GM10266 (cell line): ENCODE results near the gene SH3D19.

Experiments
- DNase-seq: peaks from one replicate; pipeline ENCODE4 v3.0.0; 2012; ENCODE audit errors: extremely low spot score
- CTCF ChIP-seq: IDR thresholded peaks from 2 replicates; pipeline ENCODE4 v1.5.1; 2012; ENCODE audit warnings: mild to moderate bottlenecking, low read depth; ENCODE audit not compliant: control insufficient read depth, insufficient read depth; ENCODE audit errors: missing control alignments

The SH3D19 gene

DNA sequence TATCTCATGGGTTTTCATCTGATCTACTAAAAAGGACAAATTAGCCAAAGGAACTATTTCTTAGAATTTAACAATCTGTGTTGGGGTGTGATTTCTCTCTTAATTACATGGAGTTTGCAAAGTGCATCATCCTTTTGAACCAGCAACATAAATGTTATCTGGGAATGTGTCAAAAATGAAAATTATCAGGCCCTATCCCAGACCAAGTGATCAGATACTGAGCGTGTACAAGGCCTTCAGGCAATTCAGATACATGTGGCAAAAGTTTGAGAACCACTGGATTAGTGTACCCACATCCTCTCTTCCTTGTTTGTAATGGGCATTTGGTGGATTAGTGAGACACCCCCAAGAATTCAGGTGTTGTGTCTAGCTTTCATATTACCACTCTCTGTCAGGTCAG is 3.8 kb downstream of the SH3D19 start:
- DNase-seq: no peak
- no peak for TF ChIP-seq CTCF

DNA sequence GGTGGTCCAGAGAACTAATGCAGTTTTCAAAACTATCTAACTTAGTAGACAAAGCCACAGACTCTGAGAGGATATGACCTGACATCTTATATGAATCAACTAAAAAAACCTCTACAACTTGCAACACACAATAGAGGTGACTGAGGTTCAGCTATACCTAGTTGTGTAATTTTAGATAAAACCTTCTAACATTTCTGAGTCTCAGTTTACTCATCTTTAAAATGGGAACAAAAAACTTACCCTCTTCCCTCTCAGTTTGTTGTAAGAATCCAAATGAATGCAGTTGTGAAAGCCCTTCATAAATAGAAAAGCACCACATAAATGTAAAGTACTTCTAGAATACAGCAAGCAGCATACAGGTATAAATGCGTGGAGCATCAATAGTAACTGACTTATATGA is 5.9 kb downstream of the SH3D19 start:
- no peak for TF ChIP-seq CTCF
- DNase-seq: no peak

GRCh38 chr4:151318307-151319006 is 6.9 kb downstream of the SH3D19 start:
- TF ChIP-seq CTCF: no peak
- no peak for DNase-seq

DNA sequence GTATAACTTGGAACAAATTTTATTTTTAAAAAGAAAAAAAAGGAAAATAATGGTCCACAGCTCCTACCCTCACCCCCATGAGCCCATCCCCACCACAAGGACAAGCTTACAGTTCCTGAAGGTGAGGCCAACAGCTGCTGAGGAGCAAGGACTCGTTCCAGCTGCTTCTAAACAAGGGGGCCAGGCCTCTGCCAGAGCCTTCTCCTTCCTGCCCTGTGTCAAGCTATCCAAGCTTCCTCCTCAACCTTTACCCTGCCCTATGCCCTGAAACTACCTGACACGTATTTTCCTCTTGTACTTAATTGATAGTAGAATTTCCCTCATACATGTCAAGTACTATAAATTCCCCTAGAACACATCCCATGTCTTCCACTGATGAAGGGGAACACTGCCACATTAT is 8.8 kb downstream of the SH3D19 start:
- no peak for DNase-seq
- no peak for TF ChIP-seq CTCF

DNA sequence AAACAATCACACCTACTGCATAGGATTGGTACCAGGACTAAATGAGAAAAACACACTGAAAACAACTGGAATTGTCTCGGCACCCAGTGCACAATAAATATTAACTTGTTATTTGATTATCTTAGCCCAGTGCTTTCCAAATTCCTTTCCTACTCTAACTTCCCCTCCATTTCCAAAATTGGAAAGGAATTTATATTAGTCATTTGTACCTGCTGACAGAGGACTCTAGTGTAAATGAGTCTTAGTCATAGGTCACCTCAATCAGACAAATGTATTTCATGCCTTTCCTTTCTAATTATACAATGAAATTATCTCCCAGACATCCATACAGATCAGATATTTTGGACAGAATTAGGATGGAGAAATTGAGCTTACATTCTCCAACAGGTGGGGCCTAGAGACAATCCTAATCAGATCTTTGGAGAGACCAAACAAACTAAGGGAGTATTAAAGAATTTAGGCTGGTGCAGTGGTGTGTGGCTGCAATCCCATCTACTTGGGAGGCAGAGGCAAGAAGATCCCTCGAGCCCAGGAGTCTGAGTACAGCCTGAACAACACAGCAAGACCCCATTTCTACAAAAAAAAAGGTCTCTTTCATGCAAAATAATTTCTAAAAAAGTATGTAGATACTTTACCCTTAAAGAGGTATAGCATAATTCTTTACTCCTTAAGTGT is 10.1 kb downstream of the SH3D19 start:
- TF ChIP-seq CTCF: no peak
- DNase-seq: no peak

- TF ChIP-seq CTCF: no peak
- DNase-seq: no peak
These were observed 10.9 kb downstream of the SH3D19 start for GRCh38 chr4:151314479-151314878.

- DNase-seq: no peak
- TF ChIP-seq CTCF: no peak
These were observed 11.4 kb downstream of the SH3D19 start for GRCh38 chr4:151314010-151314355.
